ENCODE measurements around the gene RBM48.
A peak's percentile ranks its signal among the peaks of the same experiment; 100 is the strongest.

RBM48 gene

GRCh38 chr7:92563345-92563744 is 34.8 kb downstream of the RBM48 start:
- no peak overlapping the region for H3K4me3 ChIP-seq (replicated peaks; ENCODE audit: insufficient read depth, low read length)
- no peak for DNase-seq (ENCODE audit: low read depth in 1 of 2, low spot score in 1 of 2)
- H3K27ac ChIP-seq (replicated peaks), result no peak overlapping the region
- no peaks in the 10 kb centered on the region for H3K27me3 ChIP-seq (ENCODE audit: insufficient read depth, poor library complexity, severe bottlenecking)
- no peak for TF ChIP-seq CTCF (IDR thresholded peaks at IDR 0.05; ENCODE audit: insufficient read depth, low read length)
- no peak for TF ChIP-seq REST (IDR thresholded peaks at IDR 0.05; ENCODE audit: insufficient replicate concordance, low read depth)
- no peak for TF ChIP-seq POLR2AphosphoS5 (IDR thresholded peaks at IDR 0.05; ENCODE audit: low read depth)
- TF ChIP-seq SPI1 (IDR thresholded peaks at IDR 0.05; ENCODE audit: borderline replicate concordance, low read depth), result no peak
- TF ChIP-seq GABPA (IDR thresholded peaks at IDR 0.05; ENCODE audit: low read depth), result no peak

- H3K27ac ChIP-seq (replicated peaks), result no peak overlapping the region
- no peaks in the 10 kb centered on the region for H3K27me3 ChIP-seq (ENCODE audit: insufficient read depth, poor library complexity, severe bottlenecking)
- DNase-seq (ENCODE audit: low read depth in 1 of 2, low spot score in 1 of 2), result no peak
- no peak overlapping the region for H3K4me3 ChIP-seq (replicated peaks; ENCODE audit: insufficient read depth, low read length)
- TF ChIP-seq SPI1 (IDR thresholded peaks at IDR 0.05; ENCODE audit: borderline replicate concordance, low read depth) (no peak), CTCF (IDR thresholded peaks at IDR 0.05; ENCODE audit: insufficient read depth, low read length) (no peak), POLR2AphosphoS5 (IDR thresholded peaks at IDR 0.05; ENCODE audit: low read depth) (no peak)
Measured at GRCh38 chr7:92567460-92567859, 38.9 kb downstream of the RBM48 start.

- Histone ChIP-seq H3K27ac (replicated peaks) (no peak overlapping the region), H3K4me3 (replicated peaks; ENCODE audit: insufficient read depth, low read length) (no peak overlapping the region), H3K27me3 (ENCODE audit: insufficient read depth, poor library complexity, severe bottlenecking) (no peaks in the 10 kb centered on the region)
- TF ChIP-seq POLR2AphosphoS5 (IDR thresholded peaks at IDR 0.05; ENCODE audit: low read depth) (no peak), GABPA (IDR thresholded peaks at IDR 0.05; ENCODE audit: low read depth) (no peak), SPI1 (IDR thresholded peaks at IDR 0.05; ENCODE audit: borderline replicate concordance, low read depth) (no peak), CTCF (IDR thresholded peaks at IDR 0.05; ENCODE audit: insufficient read depth, low read length) (no peak), REST (IDR thresholded peaks at IDR 0.05; ENCODE audit: insufficient replicate concordance, low read depth) (no peak)
- DNase-seq (ENCODE audit: low read depth in 1 of 2, low spot score in 1 of 2), result peak; percentile 13 to 59
Measured at GRCh38 chr7:92569137-92569536, 40.5 kb downstream of the RBM48 start.

DNA sequence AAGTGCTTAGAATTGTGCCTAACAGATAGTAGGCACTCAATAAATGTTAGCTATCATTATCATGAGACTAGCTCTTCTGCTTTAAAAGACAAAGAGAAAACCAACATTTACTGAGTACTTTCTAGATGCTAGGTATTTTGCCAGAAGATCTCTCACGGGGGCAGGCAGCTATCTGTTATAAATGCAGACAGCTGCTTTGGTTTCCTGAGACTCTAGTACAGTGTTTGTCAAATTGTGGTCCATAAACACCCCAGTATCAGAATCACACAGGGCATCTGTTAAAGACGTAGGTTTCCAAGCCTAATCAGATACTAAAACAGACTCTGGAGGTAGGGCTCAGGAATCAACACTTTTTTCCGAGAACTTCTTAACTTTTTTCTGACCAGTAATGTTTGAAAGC is 47.7 kb downstream of the RBM48 start:
- DNase-seq (ENCODE audit: low read depth in 1 of 2, low spot score in 1 of 2), result no peak
- H3K27ac ChIP-seq (replicated peaks), result no peak overlapping the region

More for the DNA sequence above, 47.7 kb downstream of the RBM48 start:
- TF ChIP-seq CTCF (IDR thresholded peaks at IDR 0.05; ENCODE audit: insufficient read depth, low read length) (no peak), REST (IDR thresholded peaks at IDR 0.05; ENCODE audit: insufficient replicate concordance, low read depth) (no peak), POLR2AphosphoS5 (IDR thresholded peaks at IDR 0.05; ENCODE audit: low read depth) (no peak), GABPA (IDR thresholded peaks at IDR 0.05; ENCODE audit: low read depth) (no peak), SPI1 (IDR thresholded peaks at IDR 0.05; ENCODE audit: borderline replicate concordance, low read depth) (no peak)
- H3K27me3 ChIP-seq (ENCODE audit: insufficient read depth, poor library complexity, severe bottlenecking), result no peaks in the 10 kb centered on the region
- H3K4me3 ChIP-seq (replicated peaks; ENCODE audit: insufficient read depth, low read length), result no peak overlapping the region

Data from HL-60 (cell line).